NCI-H2107 treated with DMSO at 0.1 percent for 48 hours (cell line): ENCODE results near the gene MIOX.
A peak's percentile ranks its signal among the peaks of the same experiment; 100 is the strongest.
"Not testable (repeated sequence)": the region's sequence is repeated elsewhere in the genome, so short reads cannot be mapped to it uniquely, and the experiment has no call there.

Experiments used
- DNase-seq: peaks from one replicate; lab custom pipeline; 2025; ENCODE audit not compliant: unreplicated experiment; lab: John Stamatoyannopoulos, UW

Gene MIOX

DNA sequence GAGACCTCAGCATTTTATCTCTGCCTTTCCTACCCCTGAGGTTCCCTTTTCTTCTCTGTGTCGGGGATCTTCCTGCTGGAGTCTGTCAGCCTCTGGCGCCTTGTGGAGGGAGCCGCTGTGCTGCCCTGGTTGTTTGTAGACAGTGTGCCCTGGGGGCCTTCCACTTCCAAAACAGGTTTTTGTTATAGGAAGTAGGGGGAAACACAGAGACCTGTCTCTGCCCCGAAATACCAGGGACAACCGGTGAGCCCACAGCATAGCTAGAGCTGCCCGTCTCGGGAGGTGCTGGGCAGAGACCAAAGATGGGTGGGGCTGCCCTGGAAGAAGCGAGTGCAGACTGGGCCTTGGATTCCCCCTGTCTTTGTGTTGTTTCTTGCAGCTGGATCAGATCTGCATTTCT is 29.4 kb downstream of the MIOX start:
- no peak for DNase-seq

DNA sequence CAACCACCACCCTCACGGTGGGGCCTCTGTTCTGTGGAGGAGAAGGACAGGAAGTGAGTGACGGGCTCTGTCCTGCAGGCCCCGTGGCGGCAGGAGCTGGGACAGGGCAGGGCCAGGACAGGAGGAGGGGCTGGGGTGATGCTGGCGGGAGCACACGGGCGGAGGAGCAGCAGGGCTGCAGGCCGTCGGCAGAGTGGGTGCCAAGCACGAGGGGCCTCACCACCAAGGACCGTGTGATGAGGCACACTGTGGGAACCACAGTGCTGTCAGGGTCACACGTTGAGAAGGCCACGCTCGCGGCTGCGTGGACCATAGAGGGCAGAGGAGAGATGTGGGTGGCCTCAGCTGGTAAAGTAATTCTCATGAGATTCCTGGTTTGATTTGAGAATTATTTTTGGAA is 30.2 kb downstream of the MIOX start:
- no peak for DNase-seq

DNA sequence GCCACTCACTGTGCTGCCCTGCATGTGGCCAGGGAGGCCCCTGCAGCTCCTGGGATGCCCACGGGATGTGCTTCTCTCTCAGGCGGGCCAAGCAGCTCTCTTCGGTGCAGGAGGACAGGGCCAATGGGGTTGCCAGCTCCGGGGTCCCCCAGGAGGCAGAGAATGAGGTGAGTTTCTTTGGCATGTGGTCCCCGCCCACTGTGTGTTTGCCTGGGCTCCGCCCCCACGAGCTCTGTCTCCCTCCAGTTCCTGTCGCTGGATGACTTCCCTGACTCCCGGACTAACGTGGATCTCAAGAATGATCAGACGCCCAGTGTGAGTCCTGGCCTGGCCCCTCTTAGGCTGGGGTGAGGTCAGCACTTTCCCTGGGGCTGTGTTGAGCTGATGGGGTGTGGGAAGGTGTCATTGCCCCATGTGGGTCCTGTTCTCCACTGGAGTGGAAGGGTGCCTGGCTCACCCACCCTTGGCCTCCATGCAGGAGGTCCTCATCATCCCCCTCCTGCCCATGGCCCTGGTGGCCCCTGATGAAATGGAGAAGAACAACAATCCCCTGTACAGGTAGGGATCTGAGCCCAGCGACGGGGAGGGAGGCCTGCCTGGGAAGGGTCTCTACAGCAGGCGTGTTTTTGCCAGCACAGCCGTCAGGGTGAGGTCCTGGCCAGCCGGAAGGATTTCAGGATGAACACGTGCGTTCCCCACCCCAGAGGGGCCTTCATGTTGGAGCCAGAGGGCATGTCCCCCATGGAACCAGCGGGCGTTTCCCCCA is 31.0 kb downstream of the MIOX start:
- DNase-seq = no peak

DNA sequence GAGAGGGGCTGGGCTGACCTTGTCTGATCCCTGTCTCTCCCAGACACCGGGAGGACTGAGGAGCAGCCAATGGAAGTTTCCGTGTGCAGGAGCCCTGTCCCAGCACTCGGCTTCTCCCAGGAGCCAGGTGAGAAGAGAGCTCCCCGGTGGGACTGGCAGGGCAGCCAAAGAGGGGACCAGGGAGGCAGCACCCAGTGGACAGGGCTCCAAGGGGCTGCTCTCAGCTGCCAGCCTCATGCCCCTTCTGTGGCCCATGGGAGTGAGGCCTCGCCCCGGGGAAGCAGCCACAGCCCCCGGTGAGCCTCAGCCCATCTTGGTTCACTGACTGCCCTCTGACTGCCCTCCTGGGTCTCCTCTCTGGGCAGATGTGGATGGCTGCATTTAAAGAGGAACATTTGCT is 31.9 kb downstream of the MIOX start:
- DNase-seq = no peak

DNA sequence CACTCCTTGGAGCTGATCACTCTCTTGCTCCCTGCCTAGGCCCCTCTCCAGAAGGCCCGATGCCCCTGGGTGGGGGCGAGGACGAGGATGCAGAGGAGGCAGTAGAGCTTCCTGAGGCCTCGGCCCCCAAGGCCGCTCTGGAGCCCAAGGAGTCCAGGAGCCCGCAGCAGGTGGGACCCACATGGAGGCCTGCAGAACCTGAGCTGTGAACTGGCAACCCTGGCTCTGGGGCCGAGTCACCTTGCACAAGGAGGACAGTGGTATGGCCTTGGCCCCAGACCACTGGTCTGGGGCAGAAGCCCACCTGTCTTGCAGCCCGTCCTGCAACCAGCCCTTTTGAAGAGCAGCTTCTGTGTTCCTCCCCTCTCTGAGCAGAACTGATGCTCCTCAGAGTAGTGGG is 32.5 kb downstream of the MIOX start:
- no peak for DNase-seq

DNA sequence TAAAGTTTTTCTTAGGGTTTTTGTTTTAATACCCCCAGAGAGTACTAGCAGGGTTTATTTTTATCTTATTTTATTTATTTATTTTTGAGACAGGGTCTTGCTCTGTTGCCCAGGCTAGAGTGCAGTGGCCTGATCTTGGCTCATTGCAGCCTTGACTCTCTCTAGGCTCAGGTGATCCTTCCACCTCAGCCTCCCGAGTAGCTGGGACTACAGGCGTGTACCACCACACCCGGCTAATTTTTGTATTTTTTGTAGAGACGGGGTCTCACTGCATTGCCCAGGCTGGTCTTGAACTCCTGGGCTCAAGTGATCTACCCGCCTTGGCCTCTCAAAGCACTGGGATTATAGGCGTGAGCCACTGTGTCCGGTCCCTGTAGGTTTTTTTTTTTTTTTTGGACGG is 33.5 kb downstream of the MIOX start:
- DNase-seq = not testable (repeated sequence)

DNA sequence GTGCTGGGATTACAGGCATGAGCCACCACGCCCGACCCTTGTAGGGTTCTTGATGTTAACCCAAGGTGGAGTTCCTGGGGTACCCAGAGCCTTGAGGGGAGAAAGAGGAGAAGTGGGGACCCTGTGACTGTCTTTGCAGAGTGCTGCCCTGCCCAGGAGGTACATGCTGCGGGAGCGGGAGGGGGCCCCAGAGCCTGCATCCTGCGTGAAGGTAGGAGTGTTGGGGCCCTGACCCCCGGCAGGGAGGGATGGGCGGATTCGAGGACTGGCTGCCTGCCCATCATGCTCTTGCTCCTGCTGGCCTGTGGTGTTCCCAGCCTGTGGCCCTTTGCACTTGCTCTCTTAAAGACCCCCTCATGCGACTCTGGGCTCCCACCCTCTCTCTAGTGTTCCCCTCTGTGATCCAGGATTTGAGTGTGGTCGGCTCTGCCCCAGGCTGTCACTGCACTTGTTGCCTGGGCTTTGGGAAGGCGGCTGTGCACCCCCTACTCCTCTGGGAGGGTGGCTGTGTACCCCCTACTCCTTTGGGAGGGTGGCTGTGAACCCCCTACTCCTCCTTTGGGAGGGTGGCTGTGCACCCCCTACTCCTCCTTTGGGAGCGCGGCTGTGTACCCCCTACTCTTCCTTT is 34.3 kb downstream of the MIOX start:
- DNase-seq = no peak

DNA sequence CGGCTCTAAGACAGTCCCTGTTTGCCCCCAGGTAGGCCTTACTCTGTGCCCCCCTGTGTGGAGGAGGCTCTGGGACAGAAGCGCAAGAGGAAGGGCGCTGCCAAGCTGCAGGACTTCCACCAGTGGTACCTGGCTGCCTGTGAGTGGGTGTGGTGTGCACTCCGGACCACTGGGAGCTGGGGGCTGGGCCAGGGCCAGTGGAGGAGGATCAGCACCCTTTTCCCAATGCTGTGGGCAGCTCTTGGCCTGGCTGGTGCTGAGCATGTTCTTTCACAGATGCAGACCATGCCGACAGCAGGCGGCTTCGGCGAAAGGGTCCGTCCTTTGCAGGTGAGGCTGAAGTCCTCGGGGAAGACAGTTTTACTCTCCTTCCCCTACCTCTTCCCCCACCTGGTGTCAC is 35.1 kb downstream of the MIOX start:
- no peak for DNase-seq

DNA sequence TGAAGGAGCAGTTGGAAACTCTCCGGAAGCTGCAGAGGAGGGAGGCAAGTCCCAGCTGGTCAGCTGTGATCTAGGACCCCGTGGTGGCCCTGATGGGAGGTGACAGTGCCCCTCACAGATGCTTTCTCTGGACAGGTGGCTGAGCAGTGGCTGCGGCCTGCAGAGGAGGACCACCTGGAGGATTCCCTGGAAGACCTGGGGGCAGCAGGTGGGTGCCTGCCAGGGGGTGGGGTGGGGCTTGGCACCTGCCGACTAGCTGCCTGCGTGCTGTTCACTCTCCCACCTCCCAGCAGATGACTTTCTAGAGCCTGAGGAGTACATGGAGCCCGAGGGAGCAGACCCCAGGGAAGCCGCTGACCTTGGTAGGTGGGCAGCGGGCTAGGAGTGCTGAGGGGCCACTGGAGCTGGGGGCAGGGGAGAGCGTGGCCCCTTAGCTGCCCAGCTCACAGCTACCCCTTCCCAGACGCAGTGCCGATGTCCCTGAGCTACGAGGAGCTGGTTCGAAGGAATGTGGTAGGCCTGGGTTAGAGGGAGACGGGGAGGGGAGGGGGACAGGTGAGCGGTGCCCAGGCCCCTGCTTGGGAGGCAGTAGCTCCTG is 35.6 kb downstream of the MIOX start:
- DNase-seq = no peak

DNA sequence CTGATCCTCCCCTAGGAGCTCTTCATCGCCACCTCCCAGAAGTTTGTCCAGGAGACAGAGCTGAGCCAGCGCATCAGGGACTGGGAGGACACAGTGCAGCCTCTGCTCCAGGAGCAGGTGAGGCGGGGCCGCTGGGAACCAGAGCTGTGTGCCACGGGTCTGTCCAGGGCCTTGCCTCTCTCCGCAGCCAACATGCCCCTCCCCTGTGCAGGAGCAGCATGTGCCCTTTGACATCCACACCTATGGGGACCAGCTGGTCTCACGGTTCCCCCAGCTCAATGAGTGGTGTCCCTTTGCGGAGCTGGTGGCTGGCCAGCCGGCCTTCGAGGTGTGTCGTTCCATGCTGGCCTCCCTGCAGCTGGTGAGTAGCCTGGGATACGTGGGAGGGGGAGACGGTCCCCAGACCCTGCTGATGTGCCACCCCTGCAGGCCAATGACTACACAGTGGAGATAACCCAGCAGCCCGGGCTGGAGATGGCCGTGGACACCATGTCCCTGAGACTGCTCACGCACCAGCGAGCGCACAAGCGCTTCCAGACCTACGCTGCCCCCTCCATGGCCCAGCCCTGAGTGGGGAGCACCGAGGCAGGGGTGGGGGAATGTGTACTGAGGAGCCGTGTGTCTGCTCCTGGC is 36.3 kb downstream of the MIOX start:
- no peak for DNase-seq

DNA sequence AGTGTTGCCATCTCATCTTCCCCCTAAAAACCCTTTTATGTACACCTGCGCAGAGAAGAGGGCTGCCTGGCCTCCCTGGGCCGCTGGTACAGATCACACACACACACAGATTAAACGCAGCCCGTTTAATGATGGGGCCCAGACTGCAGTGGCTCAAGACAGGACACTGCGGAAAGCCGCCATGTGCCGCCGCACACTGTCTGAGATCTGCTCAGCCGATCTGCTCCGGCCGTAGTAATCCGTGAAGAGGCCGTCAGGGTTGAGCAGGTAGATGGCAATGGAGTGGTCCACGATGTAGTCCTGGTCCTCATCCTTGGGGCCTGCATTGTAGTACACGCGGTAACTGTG is 36.8 kb downstream of the MIOX start:
- no peak for DNase-seq

DNA sequence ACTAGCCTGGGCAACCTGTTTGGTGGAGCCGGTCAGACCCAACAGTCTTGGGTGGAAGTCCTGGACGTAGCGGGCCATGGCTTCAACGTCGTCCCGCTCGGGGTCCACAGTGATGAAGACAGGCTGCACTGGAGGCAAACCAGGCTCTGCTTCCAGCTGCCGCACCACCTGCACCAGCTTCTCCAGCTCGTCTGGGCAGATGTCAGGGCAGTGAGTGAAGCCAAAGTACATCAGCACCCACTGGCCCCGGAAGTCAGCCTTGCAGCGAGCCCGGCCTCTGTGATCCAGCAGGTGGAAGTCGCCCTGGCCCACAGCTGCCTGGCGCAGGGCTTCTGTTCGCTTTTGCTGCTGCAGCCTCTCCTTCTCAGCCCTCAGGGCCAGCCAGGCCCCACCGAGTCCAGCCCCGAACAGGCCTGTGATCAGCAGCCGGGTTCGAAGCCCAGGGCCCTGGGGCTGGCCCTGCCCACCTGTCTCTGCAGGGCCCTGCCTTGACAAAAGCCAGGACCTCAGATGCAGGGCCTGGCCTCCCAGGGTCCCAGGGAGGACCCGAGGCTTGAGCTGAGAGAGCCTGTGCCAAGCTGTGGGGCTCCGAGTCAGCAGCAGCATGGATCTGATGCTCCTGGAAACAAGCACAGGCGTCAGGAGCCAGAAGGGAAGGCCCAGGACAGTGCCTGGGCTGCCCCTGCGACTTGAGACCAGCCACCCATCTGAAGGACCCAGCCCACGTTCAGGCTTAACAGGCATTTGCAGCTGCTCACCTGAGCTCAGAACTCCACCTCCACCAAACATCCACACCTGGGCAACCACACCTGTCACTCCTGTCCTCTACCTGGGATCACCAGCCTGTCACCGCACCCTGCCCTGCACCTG is 37.4 kb downstream of the MIOX start:
- no peak for DNase-seq

DNA sequence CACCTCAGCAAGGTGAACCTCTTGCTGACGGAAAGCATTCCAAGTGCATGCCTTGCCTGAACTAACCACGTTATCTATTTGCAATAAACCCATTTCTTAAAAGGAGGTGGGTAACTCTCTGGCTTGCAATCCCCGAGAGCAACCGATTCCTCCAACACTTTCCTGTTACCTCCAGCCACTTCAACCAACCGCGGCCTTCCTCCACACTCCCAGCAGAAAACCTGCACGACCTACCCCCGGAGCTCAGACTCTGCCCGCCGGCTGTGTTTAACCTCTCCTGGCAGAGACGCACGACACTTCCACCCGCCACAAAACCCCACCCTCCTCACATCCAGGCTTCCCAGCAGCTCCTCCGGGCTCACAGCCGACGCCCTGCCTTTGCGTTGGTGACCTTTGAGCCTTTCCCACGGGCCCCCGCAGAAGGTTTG is 38.0 kb downstream of the MIOX start:
- DNase-seq = no peak

DNA sequence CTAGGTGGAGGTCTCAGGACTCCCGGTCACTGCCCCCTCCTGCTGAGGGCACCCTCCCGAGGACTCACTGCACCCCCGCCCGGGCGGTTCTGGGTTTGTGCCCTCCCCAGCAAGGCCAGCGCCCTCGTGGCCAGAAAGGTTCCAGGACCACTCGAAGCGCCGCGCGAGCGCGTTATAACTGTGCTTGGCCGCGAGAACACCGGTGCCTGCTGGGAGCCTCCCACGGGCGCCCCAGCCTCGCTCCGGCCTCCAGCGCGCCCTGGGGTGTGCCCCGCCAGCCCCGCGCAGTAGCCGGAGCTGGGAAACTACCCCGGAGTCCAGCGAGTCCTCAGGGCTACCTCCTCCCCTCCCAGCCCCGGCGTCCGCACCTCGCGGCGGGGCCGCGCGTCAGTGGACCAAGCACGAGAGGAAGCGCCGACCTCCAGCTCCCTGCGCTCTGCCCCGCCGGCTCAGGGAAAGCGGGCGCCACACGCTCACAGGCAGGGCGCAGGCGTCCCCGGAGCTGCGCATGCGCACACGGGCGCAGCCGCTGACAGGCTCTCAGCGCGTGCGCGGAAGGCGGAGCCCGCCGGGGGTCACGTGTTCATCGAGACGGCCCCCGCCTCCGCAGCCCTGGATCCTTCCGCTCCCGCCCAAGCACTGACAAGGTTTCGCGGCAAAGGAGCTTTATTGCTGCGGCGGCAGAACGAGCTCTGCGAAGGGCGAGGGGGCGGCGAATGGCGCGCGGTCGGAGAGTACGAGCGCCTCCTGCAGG is 38.6 kb downstream of the MIOX start, which contains the start of gene SCO2:
Gene SCO2, minus strand, starts transcription at position 495 of the 754 bp plus-strand sequence. CDS start 1,187 bp downstream, outside the sequence.
- DNase-seq = peak; percentile 71

DNA sequence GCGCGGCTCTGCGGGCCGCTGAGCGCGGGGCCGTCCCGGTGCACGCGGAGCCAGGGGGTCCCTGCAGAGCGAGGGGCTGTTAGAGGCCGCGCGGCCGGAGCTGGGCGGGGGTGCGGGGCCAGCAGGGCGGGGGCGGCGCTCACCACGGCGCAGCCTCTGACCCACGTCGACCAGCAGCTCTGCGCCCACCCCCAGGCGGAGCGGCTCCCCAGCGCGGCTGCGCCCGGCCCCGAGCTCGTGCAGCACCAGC is 39.1 kb downstream of the MIOX start:
- DNase-seq = no peak

DNA sequence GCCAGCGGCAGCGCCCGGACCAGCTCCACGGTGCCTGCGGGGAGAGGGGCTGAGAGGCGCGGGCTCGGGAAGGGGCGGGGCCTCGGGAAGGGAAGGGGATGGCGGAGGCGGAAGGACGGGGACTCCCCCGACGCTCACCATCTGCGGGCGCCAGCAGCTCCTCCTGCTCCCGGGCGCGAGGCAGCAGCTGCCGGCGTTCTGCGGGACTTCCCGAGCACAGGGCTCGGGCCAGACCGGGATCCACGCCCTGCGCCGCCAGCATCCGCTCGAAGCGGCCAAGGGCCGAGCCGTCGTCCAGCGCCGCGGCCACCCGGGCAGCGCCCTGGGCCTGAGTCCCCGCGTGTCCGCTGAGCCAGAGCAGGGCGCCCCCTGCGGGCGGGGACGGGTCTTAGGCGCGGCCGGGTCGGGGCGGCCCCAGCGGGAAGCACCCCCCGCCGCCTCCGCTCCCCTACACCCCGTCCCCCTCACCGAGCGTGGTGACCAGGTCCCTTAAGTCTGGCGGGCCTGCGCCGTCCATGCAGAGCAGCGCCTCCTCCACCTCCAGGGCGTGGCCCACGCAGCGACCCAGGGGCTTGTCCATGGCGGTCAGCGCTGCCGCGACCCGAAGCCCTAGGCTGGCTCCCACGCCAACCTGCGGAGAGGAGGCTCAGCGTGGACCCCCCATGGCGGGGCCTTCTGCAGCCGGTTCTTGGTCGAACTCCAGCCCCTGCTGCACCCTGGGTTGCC is 39.6 kb downstream of the MIOX start:
- DNase-seq = no peak

DNA sequence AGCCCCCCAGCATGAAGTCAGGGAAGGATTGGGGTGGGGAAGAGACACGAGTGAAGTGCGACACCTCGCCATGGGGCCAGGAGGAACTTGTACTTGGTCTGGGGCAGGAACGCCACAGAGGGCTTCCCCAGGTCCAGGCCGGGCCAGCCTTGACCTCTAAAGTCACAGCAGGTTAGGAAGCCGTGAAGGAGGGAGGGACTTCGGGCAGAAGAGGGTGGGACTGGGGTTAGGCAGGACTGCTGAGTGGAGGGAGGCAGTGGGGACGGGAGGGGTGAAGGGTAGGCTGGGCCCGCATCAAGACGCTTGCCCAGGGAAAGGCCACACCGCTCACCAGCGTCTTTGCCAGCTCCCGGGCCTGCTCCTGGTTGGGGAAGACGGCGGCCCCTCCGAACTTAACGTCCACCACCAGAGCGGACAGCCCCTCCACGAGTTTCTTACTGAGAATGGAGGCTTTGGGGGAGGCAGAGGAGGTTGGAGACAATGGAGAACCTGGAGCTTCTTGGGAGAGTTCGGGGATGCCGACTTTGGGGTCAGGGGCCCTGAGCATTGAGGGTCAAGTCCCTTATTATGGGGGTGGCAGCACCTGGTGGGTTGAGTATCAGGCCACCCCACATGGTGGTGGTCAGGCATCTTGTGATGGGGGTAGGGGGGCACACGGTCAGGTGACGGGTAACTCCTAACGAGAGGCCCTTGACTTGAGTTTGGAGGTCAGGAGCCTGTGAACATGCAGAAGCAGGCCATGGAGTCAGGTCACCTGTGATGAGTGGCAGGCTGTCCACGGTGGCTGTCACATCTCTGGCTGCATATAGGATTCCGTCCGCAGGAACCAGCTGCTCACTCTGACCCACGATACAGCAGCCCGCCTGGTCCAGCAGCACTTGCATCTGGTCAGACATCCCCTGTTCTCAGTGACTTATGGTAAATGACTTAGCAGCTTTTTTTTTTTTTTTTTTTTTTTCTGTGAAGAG is 40.5 kb downstream of the MIOX start:
- DNase-seq = no peak

DNA sequence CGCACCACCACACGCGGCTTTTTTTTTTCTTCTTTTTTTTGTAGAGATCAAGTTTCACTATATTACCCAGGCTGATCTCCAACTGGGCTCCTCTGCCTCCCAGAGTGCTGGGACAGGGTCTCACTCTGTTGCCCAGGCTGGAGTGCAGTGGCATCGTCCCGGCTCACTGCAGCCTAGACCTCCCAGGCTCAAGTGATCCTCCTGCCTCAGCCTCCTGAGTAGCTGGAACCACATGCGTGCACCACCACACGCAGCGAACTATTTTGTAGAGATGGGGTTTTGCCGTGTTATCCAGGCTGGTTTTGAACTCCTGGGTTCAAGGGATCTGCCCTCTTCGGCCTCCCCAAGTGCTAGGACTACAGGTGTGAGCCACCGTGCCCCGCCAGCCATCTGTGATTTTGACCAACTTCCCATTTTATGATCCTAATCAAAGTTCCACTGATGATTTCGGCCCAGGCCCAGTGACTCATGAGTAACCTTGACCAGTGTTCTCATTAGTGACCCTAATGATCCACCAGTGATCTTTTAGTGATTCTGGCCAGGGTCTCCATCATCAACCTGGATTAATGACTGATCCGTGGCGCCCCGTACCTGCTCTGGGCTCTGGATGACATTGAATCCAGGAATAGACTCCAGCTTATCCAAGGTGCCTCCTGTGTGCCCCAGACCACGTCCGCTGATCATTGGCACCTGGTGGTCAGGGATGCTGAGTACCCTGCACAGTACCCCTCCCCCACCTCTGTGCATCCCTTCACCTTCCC is 41.4 kb downstream of the MIOX start:
- DNase-seq = no peak
